ENCODE measurements around the gene MFAP3L. TPM values are rescaled to one million over a fixed set of nuclear protein-coding genes. Genes with fewer than 3 reads are reported as not detected.
"Not testable (repeated sequence)": the region's sequence is repeated elsewhere in the genome, so short reads cannot be mapped to it uniquely, and the experiment has no call there.

The MFAP3L gene
- 1.4 TPM for polyA plus RNA-seq (ENCODE audit: insufficient read length)

DNA sequence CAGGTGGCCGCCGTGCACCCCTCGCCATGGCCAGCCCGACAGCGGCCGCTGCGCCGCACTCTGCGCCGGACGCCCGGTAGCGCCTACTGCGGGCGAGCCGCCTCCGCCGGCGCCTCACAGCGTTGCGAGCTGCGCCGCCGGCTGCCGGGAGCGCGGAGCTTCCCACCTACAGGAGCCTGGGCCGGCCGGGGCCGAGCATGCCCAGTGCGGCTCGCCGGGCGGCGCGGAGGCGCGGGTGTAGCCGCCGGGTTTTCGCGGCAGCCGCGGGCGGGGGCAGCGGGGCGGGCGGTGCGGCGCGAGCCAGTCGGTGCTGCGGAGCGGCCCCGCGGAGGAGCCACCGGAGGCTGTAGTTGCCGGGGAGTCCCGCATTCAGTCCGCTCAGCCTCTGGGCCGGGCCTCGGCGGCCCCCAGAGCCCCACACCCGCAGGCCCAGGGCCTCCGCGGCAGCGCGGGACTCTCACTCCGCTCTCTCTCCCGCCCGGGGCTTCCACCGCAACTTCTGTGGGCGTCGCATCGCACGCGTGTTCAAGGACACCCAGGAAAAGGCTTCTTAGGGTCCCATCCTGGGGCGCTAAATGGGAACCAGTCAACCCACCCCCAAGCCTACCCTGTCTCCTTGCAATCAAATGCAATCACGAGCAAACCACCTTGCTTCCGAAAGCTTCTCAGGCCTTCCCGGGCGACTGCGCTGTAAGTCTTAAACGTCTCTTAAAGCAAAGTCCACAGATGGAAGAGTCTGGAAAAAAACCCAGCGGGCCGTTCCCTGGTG lies at the start of gene MFAP3L:
Gene MFAP3L, minus strand, starts transcription at position 143 of the 769 bp plus-strand sequence. CDS start 20,518 bp downstream, outside the sequence.
- DNase-seq (ENCODE audit: low read depth) = peak; percentile 65

DNA sequence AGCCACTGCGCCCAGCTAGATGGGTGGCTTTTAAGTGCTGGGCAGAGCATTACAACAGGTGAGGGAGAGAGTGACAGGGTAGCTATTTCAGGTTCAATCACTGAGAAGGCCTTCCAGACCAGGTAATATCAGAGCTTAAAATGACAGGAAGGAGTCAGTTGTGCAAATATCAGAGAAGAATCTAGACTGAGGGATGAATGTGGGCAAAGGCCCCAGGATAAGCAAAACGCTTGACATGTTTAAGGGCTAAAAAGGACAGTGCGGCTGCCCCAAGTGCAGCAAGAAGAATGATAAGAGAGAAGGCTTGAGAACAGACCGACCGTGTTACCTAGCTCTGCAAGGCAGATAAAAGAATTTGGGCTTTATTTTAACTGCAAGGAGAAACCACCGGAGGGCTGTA lies 45.0 kb upstream of the MFAP3L start:
- no peak for DNase-seq (ENCODE audit: low read depth)

DNA sequence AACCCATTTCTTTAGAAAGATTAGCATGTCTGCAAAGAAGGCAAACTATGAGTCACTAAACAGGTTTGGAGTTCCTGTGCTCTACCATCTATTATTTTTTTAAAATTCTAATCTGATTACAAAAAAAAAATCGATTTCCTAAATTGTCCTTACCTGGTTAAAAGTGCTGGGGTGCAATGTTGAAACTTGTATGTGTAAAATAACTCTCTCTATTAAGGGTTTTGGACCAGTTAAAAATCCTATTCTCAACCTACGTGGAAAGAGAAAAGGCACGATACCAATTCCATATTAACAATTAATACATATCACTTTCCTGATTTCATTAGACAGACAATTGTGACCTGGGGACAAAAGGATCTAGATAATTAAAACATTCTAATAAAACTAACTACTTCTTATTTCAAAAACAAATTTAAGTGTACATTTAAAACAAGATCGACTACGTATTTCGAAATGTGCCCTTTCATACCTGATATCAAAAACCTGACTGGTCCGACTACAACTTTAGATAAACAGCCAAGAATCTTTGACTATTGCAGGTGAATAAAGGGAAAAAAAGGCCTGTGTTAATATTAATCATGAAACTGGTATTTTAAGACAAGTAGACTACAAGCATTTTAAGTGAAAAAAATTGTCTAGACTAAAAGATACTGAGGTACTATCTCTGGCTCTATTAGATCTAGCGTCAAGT lies 42.4 kb upstream of the MFAP3L start:
- no peak for DNase-seq (ENCODE audit: low read depth)

GRCh38 chr4:170059421-170059820 lies 33.2 kb upstream of the MFAP3L start:
- no peak for DNase-seq (ENCODE audit: low read depth)

- no peak for DNase-seq (ENCODE audit: low read depth)
Observed at GRCh38 chr4:170058826-170059225, 32.6 kb upstream of the MFAP3L start.

DNA sequence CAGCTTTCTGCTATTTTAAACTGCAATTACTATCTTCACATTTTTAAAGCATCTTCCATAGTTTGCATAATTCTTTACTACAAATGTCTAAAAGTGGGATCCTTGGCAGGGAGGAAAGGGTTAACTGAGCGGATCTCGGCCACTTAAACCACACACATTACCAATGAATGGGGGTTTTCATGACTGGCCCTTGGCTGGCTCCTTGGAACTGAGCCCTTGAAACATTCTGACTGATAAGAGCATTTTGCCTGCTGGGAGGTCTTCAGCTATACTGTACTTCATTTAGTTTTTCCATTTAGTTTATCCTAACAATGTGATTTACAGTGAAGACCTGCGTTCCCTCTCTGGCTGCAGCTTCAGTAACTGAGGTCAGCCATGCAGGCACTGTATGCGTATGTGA lies 31.7 kb upstream of the MFAP3L start:
- DNase-seq (ENCODE audit: low read depth) = no peak

DNA sequence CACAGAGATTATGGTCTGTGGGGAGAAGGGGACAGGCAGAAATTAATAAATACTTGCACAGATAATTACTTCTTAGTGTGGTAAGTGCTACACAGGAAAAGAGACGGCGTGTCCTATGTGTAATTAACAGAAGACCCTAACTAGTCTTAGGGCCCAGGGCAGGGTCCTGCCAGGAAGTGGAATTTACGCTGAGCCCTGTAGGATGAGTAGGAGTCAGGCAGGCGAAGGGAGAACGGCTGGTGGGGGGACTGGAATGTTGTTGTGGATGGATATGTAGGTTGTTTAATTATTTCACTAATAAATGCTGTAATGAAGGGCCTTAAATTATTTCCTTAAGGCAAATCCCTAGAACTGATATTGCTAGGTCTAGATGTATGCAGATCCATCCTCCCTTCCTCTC lies 26.7 kb upstream of the MFAP3L start:
- DNase-seq (ENCODE audit: low read depth) = no peak

- no peak for DNase-seq (ENCODE audit: low read depth)
Observed at GRCh38 chr4:170051402-170051801, 25.2 kb upstream of the MFAP3L start.

GRCh38 chr4:170049766-170050165 lies 23.6 kb upstream of the MFAP3L start:
- no peak for DNase-seq (ENCODE audit: low read depth)

GRCh38 chr4:170047771-170048354 lies 21.7 kb upstream of the MFAP3L start:
- DNase-seq (ENCODE audit: low read depth) = no peak

DNA sequence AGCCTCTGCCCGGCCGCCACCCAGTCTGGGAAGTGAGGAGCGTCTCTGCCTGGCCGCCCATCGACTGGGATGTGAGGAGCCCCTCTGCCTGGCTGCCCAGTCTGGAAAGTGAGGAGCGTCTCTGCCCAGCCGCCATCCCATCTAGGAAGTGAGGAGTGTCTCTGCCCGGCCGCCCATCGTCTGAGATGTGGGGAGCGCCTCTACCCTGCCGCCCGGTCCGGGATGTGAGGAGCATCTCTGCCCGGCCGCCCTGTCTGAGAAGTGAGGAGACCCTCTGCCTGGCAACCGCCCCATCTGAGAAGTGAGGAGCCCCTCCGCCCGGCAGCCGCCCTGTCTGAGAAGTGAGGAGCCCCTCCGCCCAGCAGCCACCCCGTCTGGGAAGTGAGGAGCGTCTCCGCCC lies 20.0 kb upstream of the MFAP3L start:
- not testable (repeated sequence) for DNase-seq (ENCODE audit: low read depth)

GRCh38 chr4:170040031-170040680 lies 14.0 kb upstream of the MFAP3L start:
- no peak for DNase-seq (ENCODE audit: low read depth)

DNA sequence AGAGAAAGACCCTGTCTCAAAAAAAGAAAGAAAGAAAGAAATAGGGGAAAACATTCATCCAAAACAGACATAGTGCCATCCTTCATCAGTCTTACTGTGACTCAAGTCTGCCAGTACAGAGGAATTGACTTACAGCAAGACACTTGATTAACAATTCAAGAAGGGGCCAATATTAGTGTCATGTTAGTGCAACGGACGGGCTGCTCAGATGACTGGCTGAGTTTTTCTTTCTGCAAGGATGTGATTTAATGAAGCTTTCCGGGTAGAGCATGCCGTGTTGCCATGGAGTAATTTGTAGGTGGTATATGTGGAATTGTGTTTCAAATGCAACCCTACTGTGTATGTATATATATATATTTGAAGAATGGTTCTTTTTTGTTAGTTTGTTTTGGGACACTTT lies 12.6 kb upstream of the MFAP3L start:
- no peak for DNase-seq (ENCODE audit: low read depth)

- no peak for DNase-seq (ENCODE audit: low read depth)
Observed at GRCh38 chr4:170038232-170038631, 12.0 kb upstream of the MFAP3L start.

- no peak for DNase-seq (ENCODE audit: low read depth)
Observed at GRCh38 chr4:170037481-170037880, 11.3 kb upstream of the MFAP3L start.

- no peak for DNase-seq (ENCODE audit: low read depth)
Observed at GRCh38 chr4:170035845-170036244, 9.7 kb upstream of the MFAP3L start.

GRCh38 chr4:170035231-170035630 lies 9.0 kb upstream of the MFAP3L start:
- no peak for DNase-seq (ENCODE audit: low read depth)

- no peak for DNase-seq (ENCODE audit: low read depth)
Observed at GRCh38 chr4:170033999-170034398, 7.8 kb upstream of the MFAP3L start.

GRCh38 chr4:170030121-170030520 lies 3.9 kb upstream of the MFAP3L start:
- DNase-seq (ENCODE audit: low read depth) = no peak

- DNase-seq (ENCODE audit: low read depth) = peak; percentile 87
Observed at GRCh38 chr4:170027181-170027829, 1.1 kb upstream of the MFAP3L start.

DNA sequence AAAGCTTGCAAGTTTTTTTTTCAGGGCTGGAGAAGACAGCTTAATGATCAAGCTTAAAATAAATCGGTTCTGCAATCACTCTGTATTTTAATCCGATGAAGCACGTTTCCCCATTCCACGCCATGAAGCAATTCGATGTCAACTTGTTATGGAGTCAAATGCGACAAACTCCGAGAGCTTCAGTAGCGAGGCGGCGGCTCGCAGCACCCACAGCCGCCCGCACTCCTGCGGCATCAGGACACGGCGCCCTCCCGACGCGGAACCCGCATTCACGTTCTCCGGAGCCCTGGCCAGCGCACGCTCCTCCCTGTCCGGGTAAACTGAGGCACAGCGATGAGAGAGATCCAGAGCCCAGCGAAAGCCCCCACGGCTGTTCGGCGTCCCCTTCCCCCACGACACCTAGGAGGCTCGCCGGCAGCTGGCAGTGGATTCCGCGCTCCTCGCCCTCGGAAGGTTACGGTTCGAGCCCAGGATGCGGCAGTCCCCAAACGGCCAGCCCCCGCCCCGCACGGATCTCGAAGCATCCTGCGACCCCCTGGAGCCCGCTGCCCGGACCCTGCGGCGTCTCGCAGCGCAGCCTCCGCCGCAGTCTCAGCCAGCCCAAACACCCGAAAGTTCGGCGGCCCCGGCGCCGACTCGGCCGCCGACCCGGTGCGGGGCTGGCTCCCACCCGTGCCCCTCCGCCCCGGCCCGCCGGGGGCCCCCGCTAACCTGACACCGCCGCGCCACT lies 507 bp downstream of the MFAP3L start:
- DNase-seq (ENCODE audit: low read depth) = no peak
